ENCODE measurements around the gene NCKAP5. TPM values are rescaled to one million over a fixed set of nuclear protein-coding genes. Genes with fewer than 3 reads are reported as not detected.

The NCKAP5 gene
- total RNA-seq, 1 donor from 2014 or later = 27.9 TPM

DNA sequence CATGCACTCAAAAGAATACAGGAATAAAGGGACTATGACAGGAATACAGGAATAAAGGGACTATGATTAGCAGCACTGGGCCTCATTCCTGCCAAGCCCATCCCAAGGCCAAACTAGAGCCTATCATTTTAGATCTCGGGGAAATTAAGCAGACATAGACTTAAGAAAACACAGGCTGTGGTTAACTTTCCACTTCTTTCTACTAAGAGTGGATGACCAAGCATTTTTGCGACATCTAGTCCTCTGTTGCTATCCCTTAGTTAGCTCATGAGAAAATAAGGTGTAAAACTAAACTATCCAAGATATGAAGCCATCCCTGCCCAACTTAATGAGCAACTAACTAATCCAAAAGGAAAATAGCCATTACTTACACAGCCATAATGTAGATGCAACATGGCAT is 904.2 kb downstream of the NCKAP5 start:
- peaks cover 7% of the 10 kb centered on the region for H3K36me3 Mint-ChIP-seq (ENCODE audit: low read depth)
- peaks cover 21% of the 10 kb centered on the region for H3K4me1 Mint-ChIP-seq
- no peak for DNase-seq (ENCODE audit: low read depth, low spot score)
- no peaks in the 10 kb centered on the region for H3K9me3 Mint-ChIP-seq
- H3K27ac Mint-ChIP-seq (ENCODE audit: unreplicated experiment) = no peak overlapping the region
- TF ChIP-seq, protein P1, sequence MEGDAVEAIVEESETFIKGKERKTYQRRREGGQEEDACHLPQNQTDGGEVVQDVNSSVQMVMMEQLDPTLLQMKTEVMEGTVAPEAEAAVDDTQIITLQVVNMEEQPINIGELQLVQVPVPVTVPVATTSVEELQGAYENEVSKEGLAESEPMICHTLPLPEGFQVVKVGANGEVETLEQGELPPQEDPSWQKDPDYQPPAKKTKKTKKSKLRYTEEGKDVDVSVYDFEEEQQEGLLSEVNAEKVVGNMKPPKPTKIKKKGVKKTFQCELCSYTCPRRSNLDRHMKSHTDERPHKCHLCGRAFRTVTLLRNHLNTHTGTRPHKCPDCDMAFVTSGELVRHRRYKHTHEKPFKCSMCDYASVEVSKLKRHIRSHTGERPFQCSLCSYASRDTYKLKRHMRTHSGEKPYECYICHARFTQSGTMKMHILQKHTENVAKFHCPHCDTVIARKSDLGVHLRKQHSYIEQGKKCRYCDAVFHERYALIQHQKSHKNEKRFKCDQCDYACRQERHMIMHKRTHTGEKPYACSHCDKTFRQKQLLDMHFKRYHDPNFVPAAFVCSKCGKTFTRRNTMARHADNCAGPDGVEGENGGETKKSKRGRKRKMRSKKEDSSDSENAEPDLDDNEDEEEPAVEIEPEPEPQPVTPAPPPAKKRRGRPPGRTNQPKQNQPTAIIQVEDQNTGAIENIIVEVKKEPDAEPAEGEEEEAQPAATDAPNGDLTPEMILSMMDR (conservative IDR thresholded peaks at IDR 0.05) = no peak
- peaks cover 17% of the 10 kb centered on the region for H3K27me3 Mint-ChIP-seq (ENCODE audit: low read depth)
- H3K4me3 Mint-ChIP-seq = no peak overlapping the region

DNA sequence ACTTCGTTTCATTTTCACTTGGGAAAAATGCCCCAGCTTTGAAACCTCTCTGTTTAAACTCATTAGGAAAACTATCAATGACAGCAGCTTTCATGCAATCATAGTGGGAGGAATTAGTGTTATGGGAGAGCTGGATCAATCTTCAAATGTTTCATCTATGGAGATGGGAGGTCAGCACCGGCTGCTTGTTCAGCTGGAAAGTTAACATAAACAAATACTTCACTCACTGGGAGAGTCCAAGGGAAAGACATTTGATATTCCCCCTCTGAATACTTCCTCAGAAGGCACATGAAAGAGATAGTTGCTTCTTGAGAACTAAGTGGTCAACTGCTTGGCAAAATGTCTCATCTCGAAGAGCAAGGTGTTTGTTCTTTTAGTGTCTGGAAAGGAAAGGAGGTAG is 905.5 kb downstream of the NCKAP5 start:
- no peak overlapping the region for H3K4me3 Mint-ChIP-seq
- TF ChIP-seq, protein P1 (conservative IDR thresholded peaks at IDR 0.05) = no peak

DNA sequence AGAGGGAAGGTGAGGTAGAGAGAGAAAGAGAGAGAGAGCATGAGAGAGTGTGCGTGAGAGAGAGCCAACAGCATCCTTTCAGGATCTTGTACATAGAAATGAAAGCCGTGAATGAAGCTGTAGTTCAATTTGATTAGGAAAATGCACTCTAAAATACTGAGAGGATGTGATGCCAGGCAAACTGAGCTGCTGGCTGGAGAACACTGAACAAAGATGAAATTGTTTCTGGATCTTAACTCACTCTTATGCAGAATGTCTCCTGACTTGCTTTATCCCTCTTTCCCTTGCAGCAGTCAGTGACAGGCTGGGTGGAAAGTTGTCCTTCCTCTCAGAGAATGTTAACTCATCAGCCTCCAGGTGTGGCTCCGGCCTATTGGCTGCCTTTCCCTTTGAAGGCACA is 908.9 kb downstream of the NCKAP5 start:
- TF ChIP-seq, protein P1 (conservative IDR thresholded peaks at IDR 0.05) = no peak
- peaks cover 10% of the 10 kb centered on the region for H3K36me3 Mint-ChIP-seq (ENCODE audit: low read depth)
- no peaks in the 10 kb centered on the region for H3K9me3 Mint-ChIP-seq
- no peak overlapping the region for H3K27ac Mint-ChIP-seq (ENCODE audit: unreplicated experiment)
- H3K4me1 Mint-ChIP-seq = peaks cover 13% of the 10 kb centered on the region
- no peak overlapping the region for H3K4me3 Mint-ChIP-seq
- no peaks in the 10 kb centered on the region for H3K27me3 Mint-ChIP-seq (ENCODE audit: low read depth)
- no peak for DNase-seq (ENCODE audit: low read depth, low spot score)

More for the DNA sequence above, 905.5 kb downstream of the NCKAP5 start:
- Mint-ChIP-seq H3K36me3 (ENCODE audit: low read depth) (peaks cover 10% of the 10 kb centered on the region), H3K9me3 (no peaks in the 10 kb centered on the region), H3K4me1 (peaks cover 10% of the 10 kb centered on the region), H3K27ac (ENCODE audit: unreplicated experiment) (no peak overlapping the region), H3K27me3 (ENCODE audit: low read depth) (peaks cover 9% of the 10 kb centered on the region)
- DNase-seq (ENCODE audit: low read depth, low spot score) = no peak

DNA sequence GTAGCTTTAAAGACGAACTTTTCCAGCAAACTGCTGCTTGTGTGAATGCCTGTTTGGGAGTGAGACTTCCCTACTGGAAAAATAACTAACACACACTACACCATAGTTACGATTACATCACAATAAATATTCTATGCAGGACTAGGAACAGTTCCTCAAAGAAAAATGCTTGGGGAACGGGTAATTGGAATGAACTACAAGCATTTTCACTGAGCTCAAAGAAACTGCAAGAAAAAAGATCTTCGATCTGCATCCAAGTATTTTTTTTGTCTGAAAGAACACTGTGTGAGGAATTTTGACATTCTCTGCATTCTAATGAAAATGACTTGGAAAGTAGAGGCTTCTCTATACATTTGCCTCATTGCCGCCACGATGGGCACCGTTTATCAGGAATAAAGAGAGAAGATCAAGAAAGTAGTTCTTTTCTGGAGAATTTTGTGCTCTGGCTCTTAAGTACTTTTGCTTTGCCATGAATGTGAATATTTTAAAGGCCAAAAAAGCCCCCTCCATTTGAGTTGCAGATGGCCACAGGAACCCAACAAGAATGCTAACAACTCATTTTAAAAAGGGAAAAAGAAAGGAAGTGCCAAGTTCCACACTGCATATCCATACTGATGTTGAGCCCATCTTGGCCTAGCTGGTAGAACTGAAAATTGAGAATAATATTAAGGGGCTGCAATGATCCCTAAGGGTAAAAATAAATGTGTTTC is 911.8 kb downstream of the NCKAP5 start:
- Mint-ChIP-seq H3K9me3 (no peaks in the 10 kb centered on the region), H3K36me3 (ENCODE audit: low read depth) (peaks cover 7% of the 10 kb centered on the region), H3K4me3 (no peak overlapping the region), H3K27me3 (ENCODE audit: low read depth) (no peaks in the 10 kb centered on the region), H3K27ac (ENCODE audit: unreplicated experiment) (no peak overlapping the region), H3K4me1 (peaks cover 23% of the 10 kb centered on the region)
- no peak for DNase-seq (ENCODE audit: low read depth, low spot score)
- TF ChIP-seq, protein P1 (conservative IDR thresholded peaks at IDR 0.05) = no peak

DNA sequence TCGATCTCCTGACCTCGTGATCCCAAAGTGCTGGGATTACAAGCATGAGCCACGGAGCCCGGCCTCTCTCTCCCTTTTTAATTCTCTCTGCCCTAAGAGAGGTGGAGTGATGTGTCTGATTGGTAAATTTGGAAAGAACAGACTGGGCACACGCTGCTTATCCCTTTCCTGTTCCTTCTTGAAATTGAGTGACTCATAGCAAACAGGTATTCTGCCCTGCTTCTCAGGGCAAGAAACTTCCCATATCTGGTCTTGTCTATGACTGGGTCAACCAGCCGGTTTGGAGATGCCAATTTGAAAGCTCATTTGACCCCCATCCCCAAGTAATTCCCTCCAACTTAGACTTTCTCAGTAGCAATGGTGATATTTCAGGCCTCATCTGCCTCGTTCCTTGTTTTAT is 913.3 kb downstream of the NCKAP5 start:
- TF ChIP-seq, protein P1 (conservative IDR thresholded peaks at IDR 0.05) = no peak
- no peaks in the 10 kb centered on the region for H3K9me3 Mint-ChIP-seq
- H3K27ac Mint-ChIP-seq (ENCODE audit: unreplicated experiment) = no peak overlapping the region
- DNase-seq (ENCODE audit: low read depth, low spot score) = no peak
- H3K27me3 Mint-ChIP-seq (ENCODE audit: low read depth) = no peaks in the 10 kb centered on the region
- H3K4me3 Mint-ChIP-seq = no peak overlapping the region
- peaks cover 30% of the 10 kb centered on the region for H3K4me1 Mint-ChIP-seq
- peaks cover 6% of the 10 kb centered on the region for H3K36me3 Mint-ChIP-seq (ENCODE audit: low read depth)

Measured in neural crest cell (in vitro differentiated cells).